Left ventricle myocardium superior (tissue), 1 donor: ENCODE data around the gene ENPP5. TPM values are rescaled to one million over a fixed set of nuclear protein-coding genes. Genes with fewer than 3 reads are reported as not detected.
"Not testable (repeated sequence)": the region's sequence is repeated elsewhere in the genome, so short reads cannot be mapped to it uniquely, and the experiment has no call there.

Source experiments
- ATAC-seq: fragments of 200-7000 bp; cut with Tn5 transposase; one replicate; pipeline ENCODE4 v1.9.1; 2020; ENCODE audit warnings: mild to moderate bottlenecking, moderate library complexity
- DNase-seq: peaks from one replicate; pipeline ENCODE4 v3.0.0-alpha.2; 2020
- intact Hi-C: fragments of 100-400 bp; cut with micrococcal nuclease; formaldehyde crosslinking; loops from one replicate; pipeline ENCODE4 v1.11.0; 2022
- total RNA-seq: library from RNA; stranded (reverse); fragmentation: NEBNext Ultra II Directional; extraction: Animal tissue kit (Norgen Biotek cat#: 25700); gene quantifications from one replicate; pipeline ENCODE4 v1.2.1, GENCODE V29; 2021
- donor health status: DM: no; HTN: yes; CAD: no; lungs with severe emphysema.

The ENPP5 gene
- total RNA-seq, 1 donor from 2014 or later = 3.2 TPM

- no peak for DNase-seq
- ATAC-seq = no peak
- intact Hi-C loops = no loop called here
These were observed 13.3 kb upstream of the ENPP5 start for GRCh38 chr6:46184114-46184513.

GRCh38 chr6:46175976-46176375 lies 5.2 kb upstream of the ENPP5 start:
- DNase-seq = no peak
- intact Hi-C loops = no loop called here
- no peak for ATAC-seq

- intact Hi-C loops = no loop called here
- no peak for ATAC-seq
- no peak for DNase-seq
These were observed 4.7 kb upstream of the ENPP5 start for GRCh38 chr6:46175446-46175845.

GRCh38 chr6:46174904-46175303 lies 4.1 kb upstream of the ENPP5 start:
- ATAC-seq = no peak
- DNase-seq = no peak
- intact Hi-C loops = no loop called here

- intact Hi-C loops = no loop called here
- ATAC-seq (no peak), DNase-seq (no peak)
These were observed 1.4 kb upstream of the ENPP5 start for GRCh38 chr6:46172176-46172575.

- no peak for DNase-seq
- no peak for ATAC-seq
- intact Hi-C loops = no loop called here
These were observed 10.7 kb downstream of the ENPP5 start for GRCh38 chr6:46160102-46160501.

GRCh38 chr6:46159229-46159628 lies 11.6 kb downstream of the ENPP5 start:
- no peak for DNase-seq
- ATAC-seq = no peak
- intact Hi-C loops = no loop called here

- ATAC-seq (no peak), DNase-seq (no peak)
- intact Hi-C loops = no loop called here
These were observed 14.1 kb downstream of the ENPP5 start for GRCh38 chr6:46156701-46157100.

- ATAC-seq, DNase-seq, intact Hi-C loops: not testable (repeated sequence)
These were observed 21.7 kb downstream of the ENPP5 start for GRCh38 chr6:46149066-46149465.

GRCh38 chr6:46144270-46144669 lies 26.5 kb downstream of the ENPP5 start:
- intact Hi-C loops = no loop called here
- ATAC-seq = peak; percentile 40
- no peak for DNase-seq

GRCh38 chr6:46138281-46138680 lies 32.5 kb downstream of the ENPP5 start:
- DNase-seq = no peak
- no peak for ATAC-seq

GRCh38 chr6:46137387-46137786 lies 33.4 kb downstream of the ENPP5 start:
- ATAC-seq = peak; percentile 34
- intact Hi-C loops = no loop called here
- no peak for DNase-seq

More at GRCh38 chr6:46138281-46138680, 32.5 kb downstream of the ENPP5 start:
- intact Hi-C loops = no loop called here

GRCh38 chr6:46136831-46137230 lies 33.9 kb downstream of the ENPP5 start:
- intact Hi-C loops = no loop called here
- ATAC-seq (no peak), DNase-seq (no peak)

GRCh38 chr6:46135176-46135575 lies 35.6 kb downstream of the ENPP5 start:
- DNase-seq = no peak
- intact Hi-C loops = no loop called here
- ATAC-seq = no peak

- no peak for ATAC-seq
- intact Hi-C loops = no loop called here
- DNase-seq = no peak
These were observed 36.6 kb downstream of the ENPP5 start for GRCh38 chr6:46134216-46134615.

GRCh38 chr6:46131291-46131690 lies 39.5 kb downstream of the ENPP5 start:
- intact Hi-C loops, ATAC-seq, DNase-seq: not testable (repeated sequence)

- intact Hi-C loops = no loop called here
- DNase-seq (no peak), ATAC-seq (no peak)
These were observed 40.1 kb downstream of the ENPP5 start for GRCh38 chr6:46130666-46131065.

- intact Hi-C loops = no loop called here
- ATAC-seq (peak; percentile 100), DNase-seq (peak; percentile 91)
These were observed 40.9 kb downstream of the ENPP5 start, which contains the start of gene ENPP4 for GRCh38 chr6:46129629-46130511. ENPP4 (plus strand) TSS chr6:46129989; CDS start chr6:46139584, 9,595 bp downstream.

- ATAC-seq (peak; percentile 33), DNase-seq (no peak)
- intact Hi-C loops = no loop called here
These were observed 41.5 kb downstream of the ENPP5 start for GRCh38 chr6:46129291-46129628.

GRCh38 chr6:46128476-46128875 lies 42.3 kb downstream of the ENPP5 start:
- ATAC-seq (no peak), DNase-seq (no peak)
- intact Hi-C loops = no loop called here

GRCh38 chr6:46119679-46120078 lies 51.1 kb downstream of the ENPP5 start:
- ATAC-seq, intact Hi-C loops, DNase-seq: not testable (repeated sequence)
